ENCODE data around the gene EFL1.

- TF ChIP-seq, protein P1, sequence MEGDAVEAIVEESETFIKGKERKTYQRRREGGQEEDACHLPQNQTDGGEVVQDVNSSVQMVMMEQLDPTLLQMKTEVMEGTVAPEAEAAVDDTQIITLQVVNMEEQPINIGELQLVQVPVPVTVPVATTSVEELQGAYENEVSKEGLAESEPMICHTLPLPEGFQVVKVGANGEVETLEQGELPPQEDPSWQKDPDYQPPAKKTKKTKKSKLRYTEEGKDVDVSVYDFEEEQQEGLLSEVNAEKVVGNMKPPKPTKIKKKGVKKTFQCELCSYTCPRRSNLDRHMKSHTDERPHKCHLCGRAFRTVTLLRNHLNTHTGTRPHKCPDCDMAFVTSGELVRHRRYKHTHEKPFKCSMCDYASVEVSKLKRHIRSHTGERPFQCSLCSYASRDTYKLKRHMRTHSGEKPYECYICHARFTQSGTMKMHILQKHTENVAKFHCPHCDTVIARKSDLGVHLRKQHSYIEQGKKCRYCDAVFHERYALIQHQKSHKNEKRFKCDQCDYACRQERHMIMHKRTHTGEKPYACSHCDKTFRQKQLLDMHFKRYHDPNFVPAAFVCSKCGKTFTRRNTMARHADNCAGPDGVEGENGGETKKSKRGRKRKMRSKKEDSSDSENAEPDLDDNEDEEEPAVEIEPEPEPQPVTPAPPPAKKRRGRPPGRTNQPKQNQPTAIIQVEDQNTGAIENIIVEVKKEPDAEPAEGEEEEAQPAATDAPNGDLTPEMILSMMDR (conservative IDR thresholded peaks at IDR 0.05) = no peak
- TF ChIP-seq ZFX (IDR thresholded peaks at IDR 0.05) = no peak
These were observed 139.7 kb downstream of the EFL1 start for GRCh38 chr15:82122746-82123400.

Measured in C4-2B (cell line).